ENCODE data around the gene PHF12. TPM values are rescaled to one million over a fixed set of nuclear protein-coding genes. Genes with fewer than 3 reads are reported as not detected.
A peak's percentile ranks its signal among the peaks of the same experiment; 100 is the strongest.

PHF12 gene
- total and polyA plus RNA-seq, 2 of the 4 experiments (the other 2 are of a cell fraction) = 24.4 to 25.6 TPM

DNA sequence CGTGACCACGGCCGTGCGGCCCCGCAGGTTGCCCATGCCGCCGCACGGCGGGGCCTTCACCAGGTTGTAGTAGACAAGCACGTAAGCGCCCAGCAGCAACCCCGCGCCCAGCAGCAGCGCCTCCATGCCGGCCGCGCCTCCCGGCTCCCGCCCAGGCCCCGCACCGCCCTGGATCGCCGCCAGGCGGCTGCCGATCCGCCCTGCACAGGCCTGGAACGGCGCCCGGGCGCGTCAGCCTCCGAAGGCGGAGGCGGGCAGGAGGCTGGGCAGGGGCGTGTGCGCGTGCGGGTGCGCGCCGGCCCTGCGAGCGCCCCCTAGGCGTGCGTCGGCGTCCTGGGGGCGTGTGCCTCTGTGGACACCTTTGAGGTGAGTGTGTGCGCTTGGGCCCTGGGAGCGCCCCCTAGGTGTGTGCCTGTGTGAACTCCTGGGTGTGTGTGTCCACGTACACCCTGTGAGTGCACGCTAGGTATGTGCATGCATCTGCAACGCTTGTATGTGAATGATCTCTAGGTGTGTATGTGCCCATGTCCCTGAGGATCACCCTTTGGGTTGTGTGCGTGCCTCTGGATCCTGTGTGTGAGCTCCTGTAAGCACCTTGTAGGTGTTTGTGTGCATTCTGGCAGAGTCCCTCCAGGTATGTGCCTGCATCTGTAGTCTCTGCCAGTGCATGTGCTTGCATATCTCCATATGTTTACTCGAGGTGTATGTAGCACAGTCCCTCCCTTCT, 48.3 kb downstream of the PHF12 start, which contains the start of gene DHRS13 (continued):
- TF ChIP-seq, protein P1, sequence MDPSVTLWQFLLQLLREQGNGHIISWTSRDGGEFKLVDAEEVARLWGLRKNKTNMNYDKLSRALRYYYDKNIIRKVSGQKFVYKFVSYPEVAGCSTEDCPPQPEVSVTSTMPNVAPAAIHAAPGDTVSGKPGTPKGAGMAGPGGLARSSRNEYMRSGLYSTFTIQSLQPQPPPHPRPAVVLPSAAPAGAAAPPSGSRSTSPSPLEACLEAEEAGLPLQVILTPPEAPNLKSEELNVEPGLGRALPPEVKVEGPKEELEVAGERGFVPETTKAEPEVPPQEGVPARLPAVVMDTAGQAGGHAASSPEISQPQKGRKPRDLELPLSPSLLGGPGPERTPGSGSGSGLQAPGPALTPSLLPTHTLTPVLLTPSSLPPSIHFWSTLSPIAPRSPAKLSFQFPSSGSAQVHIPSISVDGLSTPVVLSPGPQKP (IDR thresholded peaks at IDR 0.05; ENCODE audit: borderline replicate concordance, low read depth, low read length) = no peak
- peak; percentile 85 for TF ChIP-seq BHLHE40 (IDR thresholded peaks at IDR 0.05; ENCODE audit: low read depth, low read length)
